Fibroblast of skin of left biceps (primary cell): ENCODE results near the gene C11orf68.
A peak's percentile ranks its signal among the peaks of the same experiment; 100 is the strongest.
"Not testable (repeated sequence)": the region's sequence is repeated elsewhere in the genome, so short reads cannot be mapped to it uniquely, and the experiment has no call there.

Experiments used
- DNase-seq, 2 experiments: peaks; one replicate each; pipeline ENCODE4 v3.0.0-alpha.2; 2013; ENCODE audit warnings: low read depth in 2 of 2

Gene C11orf68

DNA sequence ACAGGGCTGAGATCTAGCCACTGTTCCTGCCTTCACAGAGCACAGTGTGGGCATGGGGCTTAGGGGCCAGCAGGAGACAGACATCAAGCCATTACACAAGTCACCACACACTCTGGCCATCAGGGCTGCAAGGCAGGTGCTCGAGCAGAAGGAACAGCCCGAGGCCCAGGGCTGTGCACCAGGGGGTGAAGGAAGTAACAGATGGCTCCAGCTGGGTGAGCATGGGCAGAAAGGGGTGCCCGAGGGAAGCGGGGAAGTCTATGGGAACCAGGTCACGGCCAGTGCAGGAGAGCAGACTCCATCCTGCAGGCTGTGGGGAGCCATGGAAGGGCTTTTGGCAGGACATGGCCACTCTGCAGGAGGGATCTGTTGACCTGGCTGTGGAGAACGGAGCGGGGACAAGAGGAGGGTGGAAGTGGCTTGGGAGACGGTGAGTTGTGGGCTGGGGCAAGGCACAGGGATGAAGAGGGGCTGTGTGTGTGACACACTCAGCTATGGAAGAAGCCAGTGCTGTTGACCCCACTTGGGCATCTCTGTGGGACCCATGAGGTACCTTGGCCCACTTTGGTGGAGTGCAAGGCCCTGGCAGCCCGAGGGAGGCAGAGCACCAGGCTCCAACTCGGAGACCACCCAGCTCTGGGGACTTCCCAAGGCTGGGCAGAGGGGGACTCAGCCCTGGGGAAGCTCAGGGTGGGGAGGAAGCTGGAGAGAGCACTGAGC, 3.6 kb downstream of the C11orf68 start:
- no peak for DNase-seq

DNA sequence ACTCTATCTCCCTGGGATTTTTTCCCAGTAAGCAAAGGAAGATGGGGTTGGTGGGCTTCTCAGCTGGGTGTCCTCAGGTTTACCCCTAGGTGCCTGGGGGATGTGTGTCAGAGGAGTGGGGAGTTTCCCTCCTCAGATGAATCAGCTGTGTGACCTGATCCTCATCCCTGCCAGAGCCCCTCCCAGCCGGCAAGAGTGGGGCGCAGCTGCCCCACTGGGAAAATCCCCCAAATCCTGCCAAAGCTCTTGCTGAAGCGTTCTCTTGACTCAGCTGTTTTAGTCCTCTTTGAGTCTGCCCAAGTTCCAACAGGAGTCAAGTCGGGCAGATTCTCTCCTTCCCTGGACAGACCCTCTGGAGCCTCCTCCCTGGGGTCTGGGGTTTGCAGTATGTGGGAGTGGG, 6.0 kb downstream of the C11orf68 start:
- DNase-seq: no peak

DNA sequence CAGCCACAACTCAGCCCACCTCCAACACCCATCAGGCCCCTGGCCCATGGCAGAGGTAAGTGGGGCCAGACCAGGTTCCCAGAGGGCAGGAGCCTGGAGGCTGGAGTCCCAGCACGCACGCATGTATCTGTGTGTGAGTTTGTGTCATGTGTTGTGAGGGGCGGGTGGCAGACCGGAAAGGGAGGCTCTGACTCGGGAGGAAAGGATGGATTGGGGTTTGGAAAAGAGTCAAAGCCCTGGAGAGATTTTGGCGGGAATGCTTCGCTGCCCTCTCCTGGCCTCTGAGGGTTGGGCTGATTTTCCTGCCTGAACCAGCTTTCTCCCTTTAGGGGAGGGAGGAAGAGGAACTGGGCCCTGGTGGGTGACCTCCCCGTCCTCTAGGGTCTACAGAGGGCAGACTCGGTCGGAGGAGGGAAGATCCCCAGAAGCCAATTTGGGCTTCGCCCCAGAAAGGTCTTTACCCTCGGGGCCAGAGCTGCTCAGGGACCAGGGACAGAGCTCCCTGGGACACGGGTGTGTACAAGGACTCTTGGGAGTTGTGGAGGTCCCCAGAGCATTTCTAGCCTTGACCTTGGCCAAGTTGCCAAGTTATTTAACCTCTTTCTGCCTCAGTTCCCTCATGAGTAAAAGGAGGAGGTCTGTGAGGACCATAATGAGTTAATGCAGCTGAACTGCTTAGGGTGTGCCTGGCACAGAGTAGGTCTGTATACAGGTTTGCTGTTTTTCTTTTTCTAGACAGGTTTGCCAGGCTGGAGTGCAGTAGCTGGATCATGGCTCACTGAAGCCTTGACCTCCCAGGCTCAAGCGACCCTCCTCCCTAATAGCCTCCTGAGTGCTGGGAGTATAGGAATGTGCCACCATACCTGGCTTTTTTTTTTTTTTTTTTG, 6.9 kb downstream of the C11orf68 start:
- DNase-seq: peak; percentile 62 to 64

- DNase-seq: no peak
Measured at GRCh38 chr11:65907878-65908277, 11.0 kb downstream of the C11orf68 start.

DNA sequence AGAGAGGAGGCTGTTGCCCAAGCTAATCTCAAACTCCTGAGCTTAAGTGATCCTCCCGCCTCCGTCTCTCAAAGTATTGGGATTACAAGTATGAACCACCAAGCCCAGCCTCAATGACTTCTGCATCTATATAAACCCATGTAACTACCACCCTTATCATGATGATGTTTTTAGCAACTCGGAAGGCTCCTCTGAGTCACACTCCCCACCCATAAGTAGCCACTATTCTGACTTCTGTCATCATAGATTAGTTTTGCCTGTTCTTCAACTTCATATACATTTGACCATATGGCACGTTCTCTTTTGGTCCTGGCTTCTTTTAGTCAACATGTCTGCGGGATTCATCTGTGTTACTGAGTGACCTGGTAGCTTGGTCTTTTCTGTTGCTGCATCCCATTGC, 12.3 kb downstream of the C11orf68 start:
- no peak for DNase-seq

GRCh38 chr11:65903715-65904114, 15.1 kb downstream of the C11orf68 start:
- DNase-seq: no peak

GRCh38 chr11:65903068-65903481, 15.8 kb downstream of the C11orf68 start:
- DNase-seq: peak in 1 of 2 experiments; percentile 53

DNA sequence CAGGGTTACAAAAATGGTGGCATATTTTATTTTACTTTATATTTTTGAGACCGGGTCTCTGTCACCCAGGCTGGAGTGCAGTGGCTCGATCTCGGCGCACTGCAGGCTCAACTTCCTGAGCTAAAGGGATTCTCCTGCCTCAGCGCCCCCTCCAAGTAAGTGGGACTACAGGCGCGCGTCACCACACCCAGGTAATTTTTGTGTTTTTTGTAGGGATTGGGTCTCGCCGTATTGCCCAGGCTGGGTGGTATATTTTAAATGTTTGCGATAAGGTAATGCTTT, 18.0 kb downstream of the C11orf68 start:
- no peak for DNase-seq

DNA sequence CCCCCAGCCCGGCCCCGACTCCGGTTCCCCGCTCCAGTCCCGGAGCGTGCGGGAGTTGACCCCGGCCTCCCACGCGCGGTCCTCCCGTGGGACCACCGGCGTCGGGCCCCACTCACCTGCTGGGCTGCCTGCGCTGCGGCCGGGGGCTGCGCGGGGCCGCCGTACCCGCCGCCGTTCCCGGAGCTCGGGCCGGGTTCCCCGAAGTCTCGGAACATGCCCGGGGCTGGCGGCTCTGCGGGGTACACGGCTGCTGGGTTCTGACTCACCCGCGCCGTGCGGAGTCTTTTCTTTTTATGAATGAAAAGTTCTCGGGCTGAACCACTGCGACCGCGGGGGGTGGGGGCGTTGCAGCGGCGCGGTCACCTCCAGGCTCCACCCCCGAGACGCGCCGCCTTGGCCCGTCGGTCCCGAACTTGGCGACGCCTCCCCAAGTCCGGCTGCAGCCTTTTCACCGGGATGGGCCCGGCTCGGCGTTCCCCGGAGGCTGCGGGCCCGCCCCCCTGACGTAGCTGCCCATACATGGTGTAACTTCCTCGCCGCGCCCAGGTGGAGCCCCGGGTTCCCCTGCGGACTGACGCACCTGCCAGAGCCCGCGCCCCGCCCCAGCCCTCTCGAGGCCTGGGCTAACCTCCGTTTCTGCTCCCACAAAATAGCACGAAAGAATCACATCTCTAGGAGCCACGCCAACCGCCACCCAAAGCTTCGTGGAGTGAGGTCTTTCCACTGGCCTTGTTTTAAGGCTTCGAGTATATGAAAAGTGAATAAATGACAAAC, 18.6 kb downstream of the C11orf68 start, which contains the start of gene FOSL1:
FOSL1 (minus strand) TSS at position 264 of the 774 bp plus-strand sequence; CDS start at position 215, 49 bp downstream.
- peak; percentile 77 to 79 for DNase-seq

DNA sequence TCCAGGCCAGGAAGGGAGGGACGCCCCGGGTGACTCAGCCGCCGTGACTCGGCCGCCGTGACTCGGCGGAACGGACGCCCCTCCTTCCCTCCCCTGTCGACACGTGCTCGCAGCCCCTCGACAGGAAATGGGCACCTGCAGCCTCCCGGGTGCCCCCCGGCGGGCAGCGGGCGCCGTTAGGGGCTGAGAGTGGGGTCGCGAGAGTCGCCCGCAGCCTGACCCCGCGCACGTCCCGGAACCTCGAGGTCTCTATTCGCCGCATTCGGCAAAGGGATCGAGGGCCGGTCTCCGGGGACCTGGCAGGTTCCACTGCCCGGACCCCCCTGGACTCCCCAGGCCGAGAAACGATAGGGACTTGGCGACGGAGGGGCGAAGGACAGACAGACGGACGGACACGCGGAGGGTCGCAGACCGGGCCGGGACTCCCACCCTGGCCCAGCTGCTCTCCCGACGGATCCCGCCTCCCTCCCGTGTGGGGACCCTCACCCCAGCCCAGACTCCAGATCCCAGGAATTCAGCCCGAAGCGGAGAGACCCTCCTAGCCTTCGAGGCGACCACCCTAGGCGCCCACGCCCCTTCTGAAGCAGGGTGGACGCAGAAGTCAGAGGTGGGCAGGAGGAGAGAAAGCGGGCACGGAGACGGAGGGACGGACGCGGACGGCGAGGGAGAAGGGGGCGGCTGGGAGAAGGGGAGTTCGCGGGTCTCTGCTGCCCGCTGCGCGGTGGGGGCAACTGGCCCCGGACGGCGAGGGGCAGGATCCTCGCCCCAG, 19.3 kb downstream of the C11orf68 start:
- DNase-seq: no peak

- DNase-seq: no peak
Measured at GRCh38 chr11:65898656-65899355, 20.1 kb downstream of the C11orf68 start.

GRCh38 chr11:65897020-65897471, 21.8 kb downstream of the C11orf68 start:
- DNase-seq: no peak

GRCh38 chr11:65896034-65896999, 22.5 kb downstream of the C11orf68 start:
- DNase-seq: no peak

GRCh38 chr11:65895482-65895981, 23.3 kb downstream of the C11orf68 start:
- no peak for DNase-seq

GRCh38 chr11:65894034-65894591, 24.7 kb downstream of the C11orf68 start:
- DNase-seq: no peak

GRCh38 chr11:65892661-65893317, 26.1 kb downstream of the C11orf68 start:
- DNase-seq: no peak

DNA sequence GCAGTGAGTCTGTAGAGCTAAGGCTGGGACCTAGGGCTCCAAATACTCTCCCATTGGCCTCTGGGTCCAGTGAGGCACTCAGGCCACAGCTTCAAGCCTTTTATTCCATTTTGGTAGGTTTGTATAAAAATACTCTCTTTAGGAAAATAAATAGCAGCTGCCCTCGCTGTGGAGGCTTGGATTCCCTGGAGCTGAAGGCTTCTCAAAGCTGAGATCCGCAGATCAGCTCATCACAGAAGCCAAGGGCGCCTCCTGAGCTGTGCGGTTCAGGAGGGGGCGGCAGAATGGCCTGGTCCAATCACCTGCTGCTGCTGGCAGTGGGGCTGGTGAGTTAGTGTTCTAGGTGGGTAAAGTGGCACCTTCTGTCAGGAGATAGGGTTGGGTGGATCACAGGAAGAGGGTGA, 26.7 kb downstream of the C11orf68 start:
- not testable (repeated sequence) for DNase-seq
